ENCODE measurements around the gene RASA3. TPM values are rescaled to one million over a fixed set of nuclear protein-coding genes. Genes with fewer than 3 reads are reported as not detected.
"Not testable (repeated sequence)": the region's sequence is repeated elsewhere in the genome, so short reads cannot be mapped to it uniquely, and the experiment has no call there.

The RASA3 gene
- total RNA-seq, 1 experiment from 2014 or later: 0.26 TPM

DNA sequence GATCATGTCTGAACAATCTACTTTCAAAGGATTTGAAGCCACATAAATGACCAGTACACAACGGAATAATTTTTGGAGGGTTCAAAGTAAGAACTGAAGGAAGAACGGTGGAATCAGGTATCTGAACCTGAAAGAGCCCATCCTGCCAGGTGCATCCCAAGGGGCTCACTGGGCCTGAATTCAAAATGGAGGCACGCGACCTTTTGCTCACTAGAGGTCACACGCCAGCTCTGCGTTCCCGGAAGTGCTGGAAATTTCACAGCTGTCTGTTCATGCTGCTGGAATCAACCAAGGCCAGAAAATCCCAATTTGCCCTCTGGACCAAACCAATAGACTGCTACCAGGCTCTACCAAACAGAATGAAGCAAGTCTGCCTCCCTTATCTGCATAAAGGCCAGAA, 4.2 kb upstream of the RASA3 start:
- CTCF ChIA-PET: interaction anchor here (0.6 kb wide), 1 partner anchor 26 kb away, joined by 3 read pairs; no protein-coding TSS in a partner anchor
- Mint-ChIP-seq H3K4me3 (ENCODE audit: low read depth, unreplicated experiment) (no peak overlapping the region), H3K27me3 (ENCODE audit: unreplicated experiment) (peaks cover 11% of the 10 kb centered on the region), H3K4me1 (ENCODE audit: low read depth, unreplicated experiment) (peaks cover 6% of the 10 kb centered on the region), H3K27ac (ENCODE audit: unreplicated experiment) (no peak overlapping the region), H3K36me3 (ENCODE audit: insufficient read depth, unreplicated experiment) (peaks cover 4% of the 10 kb centered on the region), H3K9me3 (ENCODE audit: low read depth, unreplicated experiment) (no peaks in the 10 kb centered on the region)
- no TSS peak for BruUV-seq (replicated peaks)
- TF ChIP-seq, protein P1, sequence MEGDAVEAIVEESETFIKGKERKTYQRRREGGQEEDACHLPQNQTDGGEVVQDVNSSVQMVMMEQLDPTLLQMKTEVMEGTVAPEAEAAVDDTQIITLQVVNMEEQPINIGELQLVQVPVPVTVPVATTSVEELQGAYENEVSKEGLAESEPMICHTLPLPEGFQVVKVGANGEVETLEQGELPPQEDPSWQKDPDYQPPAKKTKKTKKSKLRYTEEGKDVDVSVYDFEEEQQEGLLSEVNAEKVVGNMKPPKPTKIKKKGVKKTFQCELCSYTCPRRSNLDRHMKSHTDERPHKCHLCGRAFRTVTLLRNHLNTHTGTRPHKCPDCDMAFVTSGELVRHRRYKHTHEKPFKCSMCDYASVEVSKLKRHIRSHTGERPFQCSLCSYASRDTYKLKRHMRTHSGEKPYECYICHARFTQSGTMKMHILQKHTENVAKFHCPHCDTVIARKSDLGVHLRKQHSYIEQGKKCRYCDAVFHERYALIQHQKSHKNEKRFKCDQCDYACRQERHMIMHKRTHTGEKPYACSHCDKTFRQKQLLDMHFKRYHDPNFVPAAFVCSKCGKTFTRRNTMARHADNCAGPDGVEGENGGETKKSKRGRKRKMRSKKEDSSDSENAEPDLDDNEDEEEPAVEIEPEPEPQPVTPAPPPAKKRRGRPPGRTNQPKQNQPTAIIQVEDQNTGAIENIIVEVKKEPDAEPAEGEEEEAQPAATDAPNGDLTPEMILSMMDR (IDR thresholded peaks at IDR 0.05; ENCODE audit: unreplicated experiment): no peak
- DNase-seq: no peak
- intact Hi-C loops (cut with micrococcal nuclease; ENCODE audit: unreplicated experiment): no loop called here

DNA sequence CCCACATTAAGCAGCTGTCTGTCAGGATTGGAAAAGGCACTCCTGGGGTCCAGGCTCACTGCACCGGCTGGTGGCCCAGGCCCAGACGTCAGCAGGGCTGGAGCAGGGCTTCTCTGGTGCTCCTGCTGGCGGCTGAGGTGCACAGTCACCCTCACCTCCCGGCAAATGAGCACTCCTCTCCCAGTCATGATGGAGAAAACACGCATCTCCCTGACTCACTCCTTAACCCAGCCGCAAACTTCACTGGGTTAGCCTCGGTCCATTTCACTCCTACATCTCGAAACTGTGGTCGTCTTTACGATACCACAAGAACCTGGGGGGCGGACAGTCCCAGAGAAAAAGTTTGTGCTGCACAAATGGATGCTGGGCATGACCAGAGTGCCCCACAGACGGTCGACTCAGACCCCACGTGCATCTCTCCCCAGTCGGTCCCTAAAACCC, 3.3 kb upstream of the RASA3 start:
- Mint-ChIP-seq H3K4me3 (ENCODE audit: low read depth, unreplicated experiment) (no peak overlapping the region), H3K27ac (ENCODE audit: unreplicated experiment) (no peak overlapping the region), H3K9me3 (ENCODE audit: low read depth, unreplicated experiment) (no peaks in the 10 kb centered on the region), H3K36me3 (ENCODE audit: insufficient read depth, unreplicated experiment) (peaks cover 8% of the 10 kb centered on the region), H3K4me1 (ENCODE audit: low read depth, unreplicated experiment) (peaks cover 6% of the 10 kb centered on the region), H3K27me3 (ENCODE audit: unreplicated experiment) (peaks cover 11% of the 10 kb centered on the region)
- intact Hi-C loops (cut with micrococcal nuclease; ENCODE audit: unreplicated experiment): no loop called here
- TF ChIP-seq, protein P1 (IDR thresholded peaks at IDR 0.05; ENCODE audit: unreplicated experiment): no peak
- CTCF ChIA-PET: no interaction called here
- no TSS peak for BruUV-seq (replicated peaks)
- no peak for DNase-seq

DNA sequence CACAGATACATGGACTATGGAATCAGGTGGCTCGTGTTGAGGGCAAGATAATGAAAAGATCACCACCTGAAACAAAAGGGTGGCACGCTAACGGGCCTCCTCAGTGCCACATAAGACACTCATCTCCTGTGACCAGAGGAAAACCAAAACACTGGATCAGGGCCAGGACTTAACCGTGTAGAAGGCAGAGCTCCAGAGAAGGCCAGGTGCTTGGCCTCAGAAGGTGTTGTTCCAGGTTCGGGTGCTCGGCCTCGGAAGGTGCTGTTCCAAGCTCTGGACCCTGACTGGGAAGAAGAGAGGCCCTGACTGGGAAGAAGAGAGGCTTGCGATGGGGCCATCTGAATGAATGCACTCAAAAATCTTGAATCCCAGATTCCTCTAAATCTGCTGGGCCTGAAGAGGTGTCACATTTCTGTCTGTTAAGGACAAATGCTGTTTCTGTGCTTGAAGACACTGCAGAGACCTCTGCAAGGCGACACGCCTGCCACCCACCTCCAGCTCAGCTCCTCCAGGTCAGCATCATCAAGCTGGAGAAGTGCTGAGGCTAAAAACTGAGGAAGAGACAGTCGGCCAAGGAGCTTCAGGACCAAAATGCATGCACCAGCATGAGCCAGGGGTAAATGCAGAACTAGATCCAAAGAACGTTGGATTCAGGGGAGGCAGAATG, 2.7 kb upstream of the RASA3 start:
- Mint-ChIP-seq H3K4me1 (ENCODE audit: low read depth, unreplicated experiment) (peaks cover 6% of the 10 kb centered on the region), H3K9me3 (ENCODE audit: low read depth, unreplicated experiment) (no peaks in the 10 kb centered on the region), H3K27me3 (ENCODE audit: unreplicated experiment) (peaks cover 11% of the 10 kb centered on the region), H3K4me3 (ENCODE audit: low read depth, unreplicated experiment) (no peak overlapping the region), H3K36me3 (ENCODE audit: insufficient read depth, unreplicated experiment) (peaks cover 8% of the 10 kb centered on the region), H3K27ac (ENCODE audit: unreplicated experiment) (no peak overlapping the region)
- CTCF ChIA-PET: no interaction called here
- intact Hi-C loops (cut with micrococcal nuclease; ENCODE audit: unreplicated experiment): no loop called here
- TF ChIP-seq, protein P1 (IDR thresholded peaks at IDR 0.05; ENCODE audit: unreplicated experiment): no peak
- no peak for DNase-seq
- no TSS peak for BruUV-seq (replicated peaks)

DNA sequence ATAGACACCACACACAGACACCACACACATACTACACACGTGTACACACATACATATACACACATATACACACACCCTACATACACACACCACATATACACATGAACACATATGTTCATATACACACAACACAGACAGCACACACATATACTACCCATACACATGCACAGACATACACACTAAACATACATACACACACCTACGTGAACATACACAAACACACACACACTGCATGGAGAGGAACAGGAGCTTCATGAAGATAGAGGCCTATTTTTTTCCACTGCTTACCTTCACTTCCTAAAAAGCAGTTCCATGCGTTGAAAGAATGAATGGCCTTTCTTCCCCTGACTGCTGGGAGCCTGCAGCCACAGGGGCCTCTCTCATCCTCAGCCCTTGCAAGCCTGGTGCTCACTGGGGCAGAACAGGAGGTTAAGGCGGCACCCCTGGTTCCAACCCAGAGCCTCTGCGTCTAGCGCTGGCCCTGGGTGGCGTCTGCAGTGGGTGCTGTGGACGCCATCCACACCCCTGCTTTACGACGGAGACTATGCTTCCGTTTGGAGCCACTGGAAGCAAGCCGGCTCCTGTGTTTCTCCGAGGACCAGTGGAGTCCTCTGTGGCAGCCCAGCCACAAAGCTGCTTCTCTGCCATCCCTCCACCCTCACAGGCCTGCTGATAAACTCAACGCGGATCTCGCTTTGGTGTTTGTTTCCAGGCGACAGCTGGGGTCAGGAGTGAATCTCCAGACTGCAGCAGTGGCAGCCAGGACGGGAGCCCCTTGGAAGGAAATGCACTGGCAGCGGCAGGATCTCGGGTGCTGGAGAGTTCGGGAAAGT, 1.9 kb upstream of the RASA3 start:
- peaks cover 11% of the 10 kb centered on the region for H3K27me3 Mint-ChIP-seq (ENCODE audit: unreplicated experiment)
- TF ChIP-seq, protein P1 (IDR thresholded peaks at IDR 0.05; ENCODE audit: unreplicated experiment): no peak
- intact Hi-C loops (cut with micrococcal nuclease; ENCODE audit: unreplicated experiment): no loop called here
- peaks cover 6% of the 10 kb centered on the region for H3K4me1 Mint-ChIP-seq (ENCODE audit: low read depth, unreplicated experiment)
- H3K27ac Mint-ChIP-seq (ENCODE audit: unreplicated experiment): peak overlapping the region; percentile 67
- peaks cover 8% of the 10 kb centered on the region for H3K36me3 Mint-ChIP-seq (ENCODE audit: insufficient read depth, unreplicated experiment)
- H3K9me3 Mint-ChIP-seq (ENCODE audit: low read depth, unreplicated experiment): no peaks in the 10 kb centered on the region
- CTCF ChIA-PET: no interaction called here
- peak overlapping the region; percentile 41 for H3K4me3 Mint-ChIP-seq (ENCODE audit: low read depth, unreplicated experiment)
- DNase-seq: no peak
- BruUV-seq (replicated peaks): no TSS peak

DNA sequence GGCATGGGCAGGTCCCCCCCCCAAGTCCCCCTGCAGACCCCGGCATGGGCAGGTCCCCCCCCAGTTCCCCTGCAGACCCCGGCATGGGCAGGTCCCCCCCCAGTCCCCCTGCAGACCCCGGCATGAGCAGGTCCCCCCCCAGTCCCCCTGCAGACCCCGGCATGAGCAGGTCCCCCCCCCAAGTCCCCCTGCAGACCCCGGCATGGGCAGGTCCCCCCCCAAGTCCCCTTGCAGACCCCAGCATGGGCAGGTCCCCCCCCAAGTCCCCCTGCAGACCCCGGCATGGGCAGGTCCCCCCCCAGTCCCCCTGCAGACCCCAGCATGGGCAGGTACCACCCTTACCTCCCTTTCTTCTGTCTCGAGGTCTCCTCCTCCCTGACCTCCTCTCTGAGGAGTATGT, 1.1 kb upstream of the RASA3 start:
- DNase-seq; intact Hi-C loops (cut with micrococcal nuclease; ENCODE audit: unreplicated experiment); CTCF ChIA-PET; H3K36me3 Mint-ChIP-seq (ENCODE audit: insufficient read depth, unreplicated experiment); H3K4me1 Mint-ChIP-seq (ENCODE audit: low read depth, unreplicated experiment); BruUV-seq (replicated peaks); H3K9me3 Mint-ChIP-seq (ENCODE audit: low read depth, unreplicated experiment): not testable (repeated sequence)
- H3K27ac Mint-ChIP-seq (ENCODE audit: unreplicated experiment): peak overlapping the region; percentile 67
- H3K27me3 Mint-ChIP-seq (ENCODE audit: unreplicated experiment): peaks cover 11% of the 10 kb centered on the region
- peak overlapping the region; percentile 41 for H3K4me3 Mint-ChIP-seq (ENCODE audit: low read depth, unreplicated experiment)

DNA sequence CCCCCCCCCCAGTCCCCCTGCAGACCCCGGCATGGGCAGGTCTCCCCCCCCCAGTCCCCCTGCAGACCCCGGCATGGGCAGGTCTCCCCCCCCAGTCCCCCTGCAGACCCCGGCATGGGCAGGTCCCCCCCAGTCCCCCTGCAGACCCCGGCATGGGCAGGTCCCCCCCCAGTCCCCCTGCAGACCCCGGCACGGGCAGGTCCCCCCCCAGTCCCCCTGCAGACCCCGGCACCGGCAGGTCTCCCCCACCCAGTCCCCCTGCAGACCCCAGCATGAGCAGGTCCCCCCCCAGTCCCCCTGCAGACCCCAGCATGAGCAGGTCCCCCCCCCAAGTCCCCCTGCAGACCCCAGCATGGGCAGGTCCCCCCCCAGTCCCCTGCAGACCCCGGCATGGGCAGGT, 703 bp upstream of the RASA3 start:
- Mint-ChIP-seq H3K4me3 (ENCODE audit: low read depth, unreplicated experiment) (peak overlapping the region; percentile 73), H3K27me3 (ENCODE audit: unreplicated experiment) (peaks cover 11% of the 10 kb centered on the region)
- DNase-seq; H3K9me3 Mint-ChIP-seq (ENCODE audit: low read depth, unreplicated experiment); H3K4me1 Mint-ChIP-seq (ENCODE audit: low read depth, unreplicated experiment); intact Hi-C loops (cut with micrococcal nuclease; ENCODE audit: unreplicated experiment); H3K36me3 Mint-ChIP-seq (ENCODE audit: insufficient read depth, unreplicated experiment); H3K27ac Mint-ChIP-seq (ENCODE audit: unreplicated experiment); BruUV-seq (replicated peaks); CTCF ChIA-PET: not testable (repeated sequence)
